ENCODE results near the gene DCAF16.
"Not testable (repeated sequence)": the region's sequence is repeated elsewhere in the genome, so short reads cannot be mapped to it uniquely, and the experiment has no call there.

Gene DCAF16

GRCh38 chr4:17810260-17811077 is at the start of gene DCAF16, which contains the start of gene NCAPG:
DCAF16 (minus strand) TSS chr4:17810757; CDS start chr4:17804141, 6,616 bp downstream.
NCAPG (plus strand) TSS chr4:17810979; CDS start chr4:17811078, 99 bp downstream.
- DNase-seq (ENCODE audit: low read depth in 1 of 2, low spot score in 1 of 2) = peak; percentile 96 to 99

DNA sequence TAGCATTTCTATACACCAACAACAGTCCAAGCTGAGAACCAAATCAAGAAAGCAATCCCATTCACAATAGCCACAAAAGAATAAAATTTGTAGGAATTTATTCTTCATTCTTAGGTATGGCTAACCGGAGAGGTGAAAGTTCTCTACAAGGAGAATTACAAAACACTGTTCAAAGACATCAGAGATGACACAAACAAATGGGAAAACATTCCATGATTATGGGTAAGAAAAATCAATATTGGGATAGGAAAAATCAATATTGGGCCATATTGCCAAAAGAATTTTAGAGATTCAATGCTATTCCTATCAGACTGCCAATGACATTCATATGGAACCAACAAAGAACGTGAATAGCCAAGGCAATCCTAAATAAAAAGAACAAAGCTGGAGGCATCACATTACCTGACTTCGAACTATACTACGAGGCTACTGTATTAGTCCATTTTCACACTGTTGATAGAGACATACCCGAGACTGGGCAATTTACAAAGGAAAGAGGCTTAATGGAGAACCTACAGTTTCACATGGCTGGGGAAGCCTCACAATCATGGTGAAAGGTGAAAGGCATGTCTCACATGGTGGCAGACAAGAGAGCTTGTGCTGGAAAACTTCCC is 49.3 kb upstream of the DCAF16 start:
- DNase-seq (ENCODE audit: low read depth in 1 of 2, low spot score in 1 of 2) = no peak

GRCh38 chr4:17854036-17854435 is 43.5 kb upstream of the DCAF16 start:
- no peak for DNase-seq (ENCODE audit: low read depth in 1 of 2, low spot score in 1 of 2)

DNA sequence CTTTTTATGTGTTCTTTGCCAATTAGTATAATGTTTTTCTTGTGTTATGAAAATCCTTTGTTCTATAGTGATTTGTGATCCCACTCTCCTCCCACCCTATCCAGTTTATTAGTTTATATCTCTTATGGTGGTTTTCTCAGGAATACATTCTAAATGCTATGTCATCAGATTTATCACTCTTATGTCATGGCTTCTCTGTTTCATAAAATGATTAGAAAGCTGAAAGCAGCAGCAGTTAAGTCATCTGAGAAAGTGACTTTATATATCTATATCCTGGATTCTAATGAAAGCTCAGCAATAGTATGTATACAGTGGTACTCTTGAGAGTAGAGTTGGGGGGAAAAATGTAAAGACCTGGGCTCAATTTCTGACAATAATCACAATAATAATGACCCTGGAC is 41.4 kb upstream of the DCAF16 start:
- DNase-seq (ENCODE audit: low read depth in 1 of 2, low spot score in 1 of 2) = no peak

GRCh38 chr4:17850295-17850694 is 39.7 kb upstream of the DCAF16 start:
- not testable (repeated sequence) for DNase-seq (ENCODE audit: low read depth in 1 of 2, low spot score in 1 of 2)

- no peak for DNase-seq (ENCODE audit: low read depth in 1 of 2, low spot score in 1 of 2)
Measured at GRCh38 chr4:17846266-17846665, 35.7 kb upstream of the DCAF16 start.

- no peak for DNase-seq (ENCODE audit: low read depth in 1 of 2, low spot score in 1 of 2)
Measured at GRCh38 chr4:17823871-17824669, 13.5 kb upstream of the DCAF16 start.

DNA sequence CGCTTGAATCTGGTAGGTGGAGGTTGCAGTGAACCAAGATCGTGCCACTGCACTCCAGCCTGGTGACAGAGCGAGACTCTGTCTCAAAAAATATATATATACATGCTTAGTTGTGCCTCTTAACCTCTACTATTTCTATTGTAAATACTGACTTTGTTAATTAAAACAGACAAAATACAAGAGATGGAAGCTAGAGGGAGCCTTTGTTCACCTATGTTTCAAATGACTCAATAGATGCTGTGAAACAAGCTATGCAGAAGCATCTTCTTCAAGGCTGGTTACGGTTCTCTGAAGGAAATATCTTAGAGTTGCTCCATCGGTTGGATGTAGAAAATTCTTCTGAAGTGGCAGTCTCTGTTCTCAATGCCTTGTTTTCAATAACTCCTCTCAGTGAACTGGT is 6.5 kb upstream of the DCAF16 start:
- DNase-seq (ENCODE audit: low read depth in 1 of 2, low spot score in 1 of 2) = no peak

DNA sequence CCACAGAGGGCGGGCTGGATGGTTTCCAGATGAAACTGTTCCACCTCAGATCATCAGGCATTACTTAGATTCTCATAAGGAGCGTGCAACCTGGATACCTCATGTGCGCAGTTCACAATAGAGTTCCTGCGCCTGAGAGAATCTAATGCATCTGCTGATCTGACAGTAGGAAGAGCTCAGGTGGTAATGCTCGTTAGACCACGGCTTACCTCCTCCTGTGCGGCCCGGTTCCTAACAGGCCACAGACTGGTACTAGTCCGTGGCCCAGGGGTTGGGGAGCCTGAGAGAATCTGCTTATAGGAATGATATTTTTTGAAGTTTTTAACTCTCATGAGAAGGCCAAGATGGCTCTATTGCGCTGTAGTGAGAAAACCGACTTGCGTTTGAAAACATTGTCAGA is 5.6 kb upstream of the DCAF16 start:
- DNase-seq (ENCODE audit: low read depth in 1 of 2, low spot score in 1 of 2) = no peak

DNA sequence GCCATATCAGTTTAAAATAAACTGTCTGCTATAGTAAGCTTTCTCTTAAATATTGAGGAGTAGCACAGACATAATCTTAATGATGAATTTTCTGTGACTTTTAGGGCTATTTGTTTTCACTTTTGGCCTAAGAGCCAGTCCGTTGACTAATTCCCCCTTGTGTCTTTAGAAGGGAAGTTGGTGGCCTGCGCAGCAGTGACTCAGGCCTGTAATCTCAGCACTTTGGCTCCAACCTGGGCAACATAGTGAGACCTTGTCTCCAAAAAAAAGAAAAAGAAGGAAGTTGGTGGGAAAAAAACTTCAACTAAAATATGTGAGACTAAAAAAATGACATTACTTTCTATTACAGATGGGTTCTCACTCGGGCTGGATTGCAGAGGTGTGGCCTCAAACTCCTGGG is 3.6 kb upstream of the DCAF16 start:
- no peak for DNase-seq (ENCODE audit: low read depth in 1 of 2, low spot score in 1 of 2)

- no peak for DNase-seq (ENCODE audit: low read depth in 1 of 2, low spot score in 1 of 2)
Measured at GRCh38 chr4:17812801-17813200, 2.2 kb upstream of the DCAF16 start.

DNA sequence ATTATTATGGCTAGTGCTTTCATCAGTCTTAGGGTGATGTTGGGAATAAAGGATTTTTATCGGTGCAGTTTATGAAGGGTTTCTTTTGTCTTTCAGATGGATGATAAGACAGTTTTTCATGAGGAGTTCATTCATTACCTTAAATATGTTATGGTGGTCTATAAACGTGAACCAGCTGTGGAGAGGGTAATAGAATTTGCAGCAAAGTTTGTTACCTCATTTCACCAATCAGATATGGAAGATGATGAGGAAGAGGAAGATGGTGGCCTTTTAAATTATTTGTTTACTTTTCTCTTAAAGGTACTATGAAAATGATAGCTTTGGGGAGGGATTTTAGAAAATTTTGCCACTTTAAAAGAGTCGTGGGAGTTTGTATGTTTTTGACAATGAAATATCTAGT is 1.6 kb upstream of the DCAF16 start:
- DNase-seq (ENCODE audit: low read depth in 1 of 2, low spot score in 1 of 2) = no peak

DNA sequence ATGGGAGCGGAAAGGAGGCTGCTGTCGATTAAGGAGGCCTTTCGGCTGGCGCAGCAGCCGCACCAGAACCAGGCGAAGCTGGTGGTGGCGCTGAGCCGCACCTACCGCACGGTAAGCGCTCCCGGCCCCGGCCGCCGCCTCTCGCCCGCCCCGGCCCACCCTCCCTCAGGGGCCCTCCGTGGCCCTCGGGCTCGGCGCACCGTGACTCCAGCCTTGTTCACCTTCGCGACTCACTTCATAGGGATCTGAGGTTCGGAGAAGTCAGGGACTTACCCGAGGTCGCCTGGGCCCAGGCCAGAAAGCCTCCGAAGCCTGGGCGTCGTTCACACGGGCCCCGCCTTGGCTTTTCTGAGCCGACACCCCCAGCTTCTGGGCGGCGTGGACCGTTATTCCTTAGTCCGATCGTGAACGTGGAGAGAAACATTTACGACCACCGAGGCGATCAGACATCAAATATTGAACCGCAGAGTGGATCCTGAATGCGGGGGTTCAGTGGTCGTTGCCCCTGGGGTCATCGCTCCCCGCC is 584 bp upstream of the DCAF16 start:
- DNase-seq (ENCODE audit: low read depth in 1 of 2, low spot score in 1 of 2) = no peak

GRCh38 chr4:17809667-17810066 is 890 bp downstream of the DCAF16 start:
- no peak for DNase-seq (ENCODE audit: low read depth in 1 of 2, low spot score in 1 of 2)

- DNase-seq (ENCODE audit: low read depth in 1 of 2, low spot score in 1 of 2) = no peak
Measured at GRCh38 chr4:17807446-17807845, 3.1 kb downstream of the DCAF16 start.

DNA sequence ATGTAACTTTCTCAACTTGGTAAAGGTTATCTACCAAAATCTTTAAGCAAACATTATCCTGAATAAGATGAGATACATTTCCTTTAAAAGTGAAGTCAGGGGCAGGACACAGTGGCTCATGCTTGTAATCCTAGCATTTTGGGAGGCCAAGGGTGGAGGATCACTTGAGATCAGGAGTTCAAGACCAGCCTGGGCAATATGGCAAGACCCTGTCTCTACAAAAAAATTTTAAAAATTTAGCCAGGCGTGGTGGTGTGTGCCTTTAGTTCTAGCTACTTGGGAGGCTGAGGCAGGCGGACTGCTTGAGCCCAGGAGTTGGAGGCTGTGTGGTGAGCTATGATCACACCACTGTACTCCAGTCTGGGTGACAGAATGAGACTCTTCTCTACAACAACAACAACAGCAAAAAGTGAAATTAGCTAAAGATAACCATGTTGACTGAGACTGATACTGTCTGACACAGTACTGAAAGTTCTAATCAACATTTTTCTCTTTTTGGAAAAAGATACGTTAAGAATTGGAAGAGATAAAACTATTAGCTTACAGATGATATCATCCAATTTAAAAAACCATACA is 4.9 kb downstream of the DCAF16 start:
- DNase-seq (ENCODE audit: low read depth in 1 of 2, low spot score in 1 of 2) = no peak

DNA sequence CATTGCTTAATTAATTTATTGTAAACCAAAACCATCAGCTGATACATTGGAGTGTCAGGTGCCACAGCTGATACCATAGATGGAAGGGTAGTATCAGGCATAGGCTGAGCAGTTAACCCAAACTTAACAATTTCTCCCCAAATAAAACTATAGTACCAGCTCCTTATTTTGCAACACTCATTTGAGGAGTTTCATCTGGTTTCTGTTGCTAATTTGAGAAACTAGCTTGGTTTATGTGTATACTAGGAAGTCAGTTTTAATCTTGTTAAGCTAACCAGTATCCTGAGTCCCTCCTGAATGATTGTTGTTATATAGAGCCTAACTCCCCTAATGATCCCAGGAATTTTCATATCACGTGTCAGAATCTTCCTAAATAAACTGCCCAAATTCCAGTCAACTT is 12.7 kb downstream of the DCAF16 start:
- DNase-seq (ENCODE audit: low read depth in 1 of 2, low spot score in 1 of 2) = no peak

GRCh38 chr4:17794730-17795129 is 15.8 kb downstream of the DCAF16 start:
- DNase-seq (ENCODE audit: low read depth in 1 of 2, low spot score in 1 of 2) = no peak

GRCh38 chr4:17788956-17789355 is 21.6 kb downstream of the DCAF16 start:
- no peak for DNase-seq (ENCODE audit: low read depth in 1 of 2, low spot score in 1 of 2)

DNA sequence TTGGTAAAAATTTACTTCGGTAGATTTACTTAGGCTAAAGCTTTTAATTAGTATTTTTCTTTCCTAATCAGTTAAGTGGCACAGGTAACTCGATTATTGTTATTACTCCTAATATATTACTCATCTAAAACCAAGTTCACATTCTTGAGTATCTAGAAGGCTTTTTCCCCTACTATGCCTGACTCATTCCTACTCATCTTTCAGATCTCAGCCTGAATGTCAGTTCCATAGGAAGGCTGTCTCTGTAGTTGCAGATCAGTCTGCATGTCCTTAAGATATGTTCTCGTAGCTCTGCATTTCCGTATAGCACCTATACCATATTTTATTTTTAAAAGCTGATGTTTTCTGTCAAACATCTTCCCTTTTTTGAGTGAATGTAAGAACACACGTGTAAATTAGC is 23.2 kb downstream of the DCAF16 start:
- DNase-seq (ENCODE audit: low read depth in 1 of 2, low spot score in 1 of 2) = no peak

- no peak for DNase-seq (ENCODE audit: low read depth in 1 of 2, low spot score in 1 of 2)
Measured at GRCh38 chr4:17786567-17786966, 24.0 kb downstream of the DCAF16 start.

All from activated CD4-positive, alpha-beta T cell treated with anti-CD3 and anti-CD28 coated beads, Interleukin-2, amount 50 U/mL, for 24 hours (primary cell).